ENCODE measurements around the gene NDUFA11.

DNA sequence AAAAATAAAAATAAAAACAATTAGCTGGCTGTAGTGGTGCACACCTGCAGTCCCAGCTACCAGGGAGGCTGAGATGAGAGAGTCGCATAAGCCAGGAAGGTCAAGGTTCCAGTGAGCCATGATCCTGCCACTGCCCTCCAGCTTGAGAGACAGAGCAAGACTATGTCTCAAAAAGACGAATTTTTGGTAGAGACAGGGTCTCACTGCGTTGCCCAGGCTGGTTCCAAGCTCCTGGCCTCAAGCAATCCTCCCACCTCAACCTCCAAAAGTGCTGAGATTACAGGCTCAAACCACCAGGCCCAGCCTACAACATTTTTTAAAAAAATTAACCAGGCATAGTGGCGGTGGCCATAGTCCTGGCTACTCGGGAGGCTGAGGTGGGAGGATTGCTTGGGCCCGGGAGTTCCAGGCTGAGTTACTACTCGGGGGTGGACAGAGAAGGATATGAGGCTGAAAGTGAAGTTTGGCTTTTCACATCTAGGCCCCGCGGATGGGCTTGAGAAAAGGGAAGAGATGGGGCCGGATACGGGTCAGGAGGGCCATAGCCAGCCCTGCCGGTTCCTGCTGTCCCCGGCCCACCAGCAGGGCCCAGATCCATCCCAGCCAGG, 10.2 kb downstream of the NDUFA11 start:
- TF ChIP-seq EZH2 (IDR thresholded peaks at IDR 0.05; ENCODE audit: borderline replicate concordance, low read depth, low read length) (no peak), SMC3 (conservative IDR thresholded peaks at IDR 0.05; ENCODE audit: insufficient read depth, low read depth, low read length) (no peak), SETDB1 (IDR thresholded peaks at IDR 0.05; ENCODE audit: low read length) (no peak), GABPB2 (CRISPR knock-in tag; conservative IDR thresholded peaks at IDR 0.05) (no peak), EP300 (IDR thresholded peaks at IDR 0.05; ENCODE audit: low read length) (no peak)

All from K562 (cell line).